Activated naive CD4-positive, alpha-beta T cell treated with anti-CD3 and anti-CD28 coated beads, Interleukin-2, amount 10 ng/mL, durations not matched to agents 7 days and 5 days (primary cell): ENCODE data around the gene KIAA1328.
"Not testable (repeated sequence)": the region's sequence is repeated elsewhere in the genome, so short reads cannot be mapped to it uniquely, and the experiment has no call there.

Experiments used
- CTCF ChIA-PET: fragments of 350-600 bp; sonication (Branson Sonifier 250); formaldehyde crosslinking; loops from one replicate; lab custom pipeline; 2021; ENCODE audit warnings: antibody characterized with exemption; lab: Charles Lee
- DNase-seq: peaks from one replicate; pipeline ENCODE4 v3.0.0-alpha.2; 2020
- H3K27ac Mint-ChIP-seq: one replicate; pipeline ENCODE4 v1.8.0; 2021; ENCODE audit warnings: mild to moderate bottlenecking, moderate library complexity, mixed read lengths
- H3K27me3 Mint-ChIP-seq: one replicate; pipeline ENCODE4 v1.8.0; 2021; ENCODE audit warnings: mild to moderate bottlenecking, mixed read lengths
- H3K36me3 Mint-ChIP-seq: one replicate; pipeline ENCODE4 v1.8.0; 2021; ENCODE audit warnings: mixed read lengths
- H3K4me1 Mint-ChIP-seq: one replicate; pipeline ENCODE4 v1.8.0; 2021; ENCODE audit warnings: mixed read lengths
- H3K4me3 Mint-ChIP-seq: one replicate; pipeline ENCODE4 v1.8.0; 2021; ENCODE audit warnings: mild to moderate bottlenecking, moderate library complexity, mixed read lengths
- H3K9me3 Mint-ChIP-seq: one replicate; pipeline ENCODE4 v1.8.0; 2021; ENCODE audit warnings: mixed read lengths

KIAA1328 gene

GRCh38 chr18:36813101-36813775, 15.7 kb upstream of the KIAA1328 start:
- Mint-ChIP-seq H3K4me1 (peaks cover 2% of the 10 kb centered on the region), H3K36me3 (peaks cover 29% of the 10 kb centered on the region), H3K27me3 (no peaks in the 10 kb centered on the region), H3K4me3 (no peak overlapping the region), H3K27ac (no peak overlapping the region), H3K9me3 (no peaks in the 10 kb centered on the region)
- CTCF ChIA-PET, result interaction anchor here (3.5 kb wide), 1 partner anchor 125 kb away, joined by 11 read pairs; no protein-coding TSS in a partner anchor
- no peak for DNase-seq

GRCh38 chr18:36813824-36814223, 15.1 kb upstream of the KIAA1328 start:
- peaks cover 32% of the 10 kb centered on the region for H3K36me3 Mint-ChIP-seq

GRCh38 chr18:36814994-36815393, 13.9 kb upstream of the KIAA1328 start:
- H3K36me3 Mint-ChIP-seq, result peaks cover 34% of the 10 kb centered on the region
- no peak overlapping the region for H3K27ac Mint-ChIP-seq
- CTCF ChIA-PET, result interaction anchor here (0.9 to 3.5 kb wide), 2 partner anchors 23 to 127 kb away, joined by 3 to 11 read pairs; no protein-coding TSS in a partner anchor
- no peaks in the 10 kb centered on the region for H3K27me3 Mint-ChIP-seq
- H3K4me3 Mint-ChIP-seq, result no peak overlapping the region
- H3K9me3 Mint-ChIP-seq, result no peaks in the 10 kb centered on the region
- DNase-seq, result no peak
- no peaks in the 10 kb centered on the region for H3K4me1 Mint-ChIP-seq

More at GRCh38 chr18:36813824-36814223, 15.1 kb upstream of the KIAA1328 start:
- peaks cover 2% of the 10 kb centered on the region for H3K4me1 Mint-ChIP-seq
- H3K27me3 Mint-ChIP-seq, result no peaks in the 10 kb centered on the region
- no peak overlapping the region for H3K4me3 Mint-ChIP-seq
- no peak overlapping the region for H3K27ac Mint-ChIP-seq
- no peaks in the 10 kb centered on the region for H3K9me3 Mint-ChIP-seq
- no peak for DNase-seq
- CTCF ChIA-PET, result interaction anchor here (3.5 kb wide), 1 partner anchor 126 kb away, joined by 11 read pairs; no protein-coding TSS in a partner anchor

GRCh38 chr18:36816096-36816495, 12.8 kb upstream of the KIAA1328 start:
- H3K27me3 Mint-ChIP-seq, H3K4me1 Mint-ChIP-seq, CTCF ChIA-PET, H3K4me3 Mint-ChIP-seq, H3K9me3 Mint-ChIP-seq, DNase-seq, H3K27ac Mint-ChIP-seq: not testable (repeated sequence)
- H3K36me3 Mint-ChIP-seq, result peaks cover 41% of the 10 kb centered on the region

- no peak overlapping the region for H3K4me3 Mint-ChIP-seq
- CTCF ChIA-PET, result no interaction called here
- no peaks in the 10 kb centered on the region for H3K9me3 Mint-ChIP-seq
- H3K27me3 Mint-ChIP-seq, result no peaks in the 10 kb centered on the region
- no peak overlapping the region for H3K27ac Mint-ChIP-seq
- no peak for DNase-seq
- H3K36me3 Mint-ChIP-seq, result peaks cover 47% of the 10 kb centered on the region
- H3K4me1 Mint-ChIP-seq, result no peaks in the 10 kb centered on the region
Measured at GRCh38 chr18:36817039-36817438, 11.9 kb upstream of the KIAA1328 start.

- H3K4me3 Mint-ChIP-seq, result no peak overlapping the region
- no peaks in the 10 kb centered on the region for H3K9me3 Mint-ChIP-seq
- peaks cover under 1% of the 10 kb centered on the region for H3K4me1 Mint-ChIP-seq
- DNase-seq, result no peak
- CTCF ChIA-PET, result no interaction called here
- H3K36me3 Mint-ChIP-seq, result peaks cover 38% of the 10 kb centered on the region
- H3K27ac Mint-ChIP-seq, result no peak overlapping the region
- no peaks in the 10 kb centered on the region for H3K27me3 Mint-ChIP-seq
Measured at GRCh38 chr18:36818652-36819051, 10.3 kb upstream of the KIAA1328 start.

GRCh38 chr18:36819621-36820020, 9.3 kb upstream of the KIAA1328 start:
- Mint-ChIP-seq H3K27me3 (no peaks in the 10 kb centered on the region), H3K9me3 (no peaks in the 10 kb centered on the region), H3K36me3 (peaks cover 41% of the 10 kb centered on the region), H3K4me1 (peaks cover 10% of the 10 kb centered on the region), H3K27ac (no peak overlapping the region), H3K4me3 (no peak overlapping the region)
- CTCF ChIA-PET, result no interaction called here
- no peak for DNase-seq

GRCh38 chr18:36821681-36822080, 7.2 kb upstream of the KIAA1328 start:
- H3K4me3 Mint-ChIP-seq, result no peak overlapping the region
- no peak overlapping the region for H3K27ac Mint-ChIP-seq
- H3K27me3 Mint-ChIP-seq, result no peaks in the 10 kb centered on the region
- DNase-seq, result no peak
- H3K36me3 Mint-ChIP-seq, result peaks cover 46% of the 10 kb centered on the region
- peaks cover 17% of the 10 kb centered on the region for H3K4me1 Mint-ChIP-seq
- H3K9me3 Mint-ChIP-seq, result no peaks in the 10 kb centered on the region
- CTCF ChIA-PET, result interaction anchor here (1.9 kb wide), 1 partner anchor 11 kb away, joined by 6 read pairs; no protein-coding TSS in a partner anchor

- DNase-seq, result no peak
- H3K27me3 Mint-ChIP-seq, result no peaks in the 10 kb centered on the region
- CTCF ChIA-PET, result no interaction called here
Measured at GRCh38 chr18:36825526-36825925, 3.4 kb upstream of the KIAA1328 start.

GRCh38 chr18:36826556-36826955, 2.4 kb upstream of the KIAA1328 start:
- Mint-ChIP-seq H3K9me3 (no peaks in the 10 kb centered on the region), H3K36me3 (peaks cover 24% of the 10 kb centered on the region), H3K4me1 (peaks cover 49% of the 10 kb centered on the region), H3K27me3 (no peaks in the 10 kb centered on the region), H3K4me3 (no peak overlapping the region), H3K27ac (no peak overlapping the region)
- DNase-seq, result no peak
- CTCF ChIA-PET, result no interaction called here

More at GRCh38 chr18:36825526-36825925, 3.4 kb upstream of the KIAA1328 start:
- peaks cover 30% of the 10 kb centered on the region for H3K36me3 Mint-ChIP-seq
- no peak overlapping the region for H3K4me3 Mint-ChIP-seq
- H3K9me3 Mint-ChIP-seq, result no peaks in the 10 kb centered on the region
- H3K4me1 Mint-ChIP-seq, result peaks cover 41% of the 10 kb centered on the region
- H3K27ac Mint-ChIP-seq, result no peak overlapping the region

GRCh38 chr18:36828157-36828629, 734 bp upstream of the KIAA1328 start:
- H3K4me3 Mint-ChIP-seq, result peak overlapping the region; percentile 75
- H3K36me3 Mint-ChIP-seq, result peaks cover 20% of the 10 kb centered on the region
- H3K4me1 Mint-ChIP-seq, result peaks cover 52% of the 10 kb centered on the region
- no peaks in the 10 kb centered on the region for H3K9me3 Mint-ChIP-seq
- peak overlapping the region; percentile 97 for H3K27ac Mint-ChIP-seq
- no peaks in the 10 kb centered on the region for H3K27me3 Mint-ChIP-seq
- CTCF ChIA-PET, result interaction anchor here (1.0 to 2.6 kb wide), 2 partner anchors 11 to 27 kb away, joined by 3 to 13 read pairs; no protein-coding TSS in a partner anchor
- DNase-seq, result no peak

- Mint-ChIP-seq H3K4me1 (peaks cover 42% of the 10 kb centered on the region), H3K27me3 (no peaks in the 10 kb centered on the region), H3K4me3 (peak overlapping the region; percentile 75), H3K9me3 (no peaks in the 10 kb centered on the region), H3K36me3 (peaks cover 11% of the 10 kb centered on the region), H3K27ac (peak overlapping the region; percentile 97)
- no peak for DNase-seq
- CTCF ChIA-PET, result interaction anchor here (0.9 to 2.6 kb wide), 7 partner anchors 10 to 66 kb away, joined by 3 to 13 read pairs (median 5); no protein-coding TSS in a partner anchor
Measured at GRCh38 chr18:36829362-36830157, 633 bp downstream of the KIAA1328 start.

- Mint-ChIP-seq H3K4me1 (peaks cover 39% of the 10 kb centered on the region), H3K27me3 (no peaks in the 10 kb centered on the region), H3K4me3 (peak overlapping the region; percentile 75), H3K9me3 (no peaks in the 10 kb centered on the region), H3K36me3 (peaks cover 10% of the 10 kb centered on the region), H3K27ac (peak overlapping the region; percentile 97)
- DNase-seq, result no peak
- CTCF ChIA-PET, result interaction anchor here (1.0 to 2.6 kb wide), 4 partner anchors 9 to 66 kb away, joined by 5 to 13 read pairs (median 6); no protein-coding TSS in a partner anchor
Measured at GRCh38 chr18:36830158-36830495, 1.2 kb downstream of the KIAA1328 start.

GRCh38 chr18:36831139-36831538, 2.2 kb downstream of the KIAA1328 start:
- CTCF ChIA-PET, result no interaction called here
- Mint-ChIP-seq H3K36me3 (peaks cover 14% of the 10 kb centered on the region), H3K27ac (no peak overlapping the region), H3K27me3 (no peaks in the 10 kb centered on the region), H3K4me3 (no peak overlapping the region), H3K9me3 (no peaks in the 10 kb centered on the region), H3K4me1 (peaks cover 39% of the 10 kb centered on the region)
- no peak for DNase-seq
